Measurements from ENCODE around the gene COMTD1.

DNA sequence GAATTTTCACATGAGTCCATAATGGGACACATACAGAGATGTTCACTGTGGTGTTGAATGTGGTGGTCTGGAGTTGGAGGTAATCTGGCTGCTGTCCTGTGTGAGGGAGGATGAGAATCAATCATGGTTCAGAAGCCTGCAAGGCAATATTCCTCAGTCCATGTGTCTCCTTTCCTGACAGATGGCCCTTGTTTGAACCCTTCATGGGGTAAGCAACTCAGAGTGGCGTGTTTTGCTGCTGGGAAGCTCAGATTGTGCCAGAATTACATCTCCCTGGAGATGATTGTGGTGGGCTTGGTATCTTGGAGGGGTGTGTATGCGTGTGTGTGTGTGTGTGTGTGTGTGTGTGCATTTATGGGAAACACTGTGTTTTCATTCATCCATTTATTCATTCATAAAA lies 44.5 kb upstream of the COMTD1 start:
- no peak for TF ChIP-seq ZFP37 (tag by site-specific recombination; IDR thresholded peaks at IDR 0.05)
- TF ChIP-seq, protein P1, sequence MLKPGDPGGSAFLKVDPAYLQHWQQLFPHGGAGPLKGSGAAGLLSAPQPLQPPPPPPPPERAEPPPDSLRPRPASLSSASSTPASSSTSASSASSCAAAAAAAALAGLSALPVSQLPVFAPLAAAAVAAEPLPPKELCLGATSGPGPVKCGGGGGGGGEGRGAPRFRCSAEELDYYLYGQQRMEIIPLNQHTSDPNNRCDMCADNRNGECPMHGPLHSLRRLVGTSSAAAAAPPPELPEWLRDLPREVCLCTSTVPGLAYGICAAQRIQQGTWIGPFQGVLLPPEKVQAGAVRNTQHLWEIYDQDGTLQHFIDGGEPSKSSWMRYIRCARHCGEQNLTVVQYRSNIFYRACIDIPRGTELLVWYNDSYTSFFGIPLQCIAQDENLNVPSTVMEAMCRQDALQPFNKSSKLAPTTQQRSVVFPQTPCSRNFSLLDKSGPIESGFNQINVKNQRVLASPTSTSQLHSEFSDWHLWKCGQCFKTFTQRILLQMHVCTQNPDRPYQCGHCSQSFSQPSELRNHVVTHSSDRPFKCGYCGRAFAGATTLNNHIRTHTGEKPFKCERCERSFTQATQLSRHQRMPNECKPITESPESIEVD (tag by site-specific recombination; IDR thresholded peaks at IDR 0.05), result no peak
- no peak for TF ChIP-seq ZNF473 (tag by site-specific recombination; IDR thresholded peaks at IDR 0.05)
- TF ChIP-seq, protein P2, sequence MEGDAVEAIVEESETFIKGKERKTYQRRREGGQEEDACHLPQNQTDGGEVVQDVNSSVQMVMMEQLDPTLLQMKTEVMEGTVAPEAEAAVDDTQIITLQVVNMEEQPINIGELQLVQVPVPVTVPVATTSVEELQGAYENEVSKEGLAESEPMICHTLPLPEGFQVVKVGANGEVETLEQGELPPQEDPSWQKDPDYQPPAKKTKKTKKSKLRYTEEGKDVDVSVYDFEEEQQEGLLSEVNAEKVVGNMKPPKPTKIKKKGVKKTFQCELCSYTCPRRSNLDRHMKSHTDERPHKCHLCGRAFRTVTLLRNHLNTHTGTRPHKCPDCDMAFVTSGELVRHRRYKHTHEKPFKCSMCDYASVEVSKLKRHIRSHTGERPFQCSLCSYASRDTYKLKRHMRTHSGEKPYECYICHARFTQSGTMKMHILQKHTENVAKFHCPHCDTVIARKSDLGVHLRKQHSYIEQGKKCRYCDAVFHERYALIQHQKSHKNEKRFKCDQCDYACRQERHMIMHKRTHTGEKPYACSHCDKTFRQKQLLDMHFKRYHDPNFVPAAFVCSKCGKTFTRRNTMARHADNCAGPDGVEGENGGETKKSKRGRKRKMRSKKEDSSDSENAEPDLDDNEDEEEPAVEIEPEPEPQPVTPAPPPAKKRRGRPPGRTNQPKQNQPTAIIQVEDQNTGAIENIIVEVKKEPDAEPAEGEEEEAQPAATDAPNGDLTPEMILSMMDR (tag by site-specific recombination; IDR thresholded peaks at IDR 0.05), result no peak
- TF ChIP-seq, protein P3, sequence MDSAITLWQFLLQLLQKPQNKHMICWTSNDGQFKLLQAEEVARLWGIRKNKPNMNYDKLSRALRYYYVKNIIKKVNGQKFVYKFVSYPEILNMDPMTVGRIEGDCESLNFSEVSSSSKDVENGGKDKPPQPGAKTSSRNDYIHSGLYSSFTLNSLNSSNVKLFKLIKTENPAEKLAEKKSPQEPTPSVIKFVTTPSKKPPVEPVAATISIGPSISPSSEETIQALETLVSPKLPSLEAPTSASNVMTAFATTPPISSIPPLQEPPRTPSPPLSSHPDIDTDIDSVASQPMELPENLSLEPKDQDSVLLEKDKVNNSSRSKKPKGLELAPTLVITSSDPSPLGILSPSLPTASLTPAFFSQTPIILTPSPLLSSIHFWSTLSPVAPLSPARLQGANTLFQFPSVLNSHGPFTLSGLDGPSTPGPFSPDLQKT (IDR thresholded peaks at IDR 0.05; ENCODE audit: borderline replicate concordance, low read depth, low read length), result no peak
- TF ChIP-seq, protein P4, sequence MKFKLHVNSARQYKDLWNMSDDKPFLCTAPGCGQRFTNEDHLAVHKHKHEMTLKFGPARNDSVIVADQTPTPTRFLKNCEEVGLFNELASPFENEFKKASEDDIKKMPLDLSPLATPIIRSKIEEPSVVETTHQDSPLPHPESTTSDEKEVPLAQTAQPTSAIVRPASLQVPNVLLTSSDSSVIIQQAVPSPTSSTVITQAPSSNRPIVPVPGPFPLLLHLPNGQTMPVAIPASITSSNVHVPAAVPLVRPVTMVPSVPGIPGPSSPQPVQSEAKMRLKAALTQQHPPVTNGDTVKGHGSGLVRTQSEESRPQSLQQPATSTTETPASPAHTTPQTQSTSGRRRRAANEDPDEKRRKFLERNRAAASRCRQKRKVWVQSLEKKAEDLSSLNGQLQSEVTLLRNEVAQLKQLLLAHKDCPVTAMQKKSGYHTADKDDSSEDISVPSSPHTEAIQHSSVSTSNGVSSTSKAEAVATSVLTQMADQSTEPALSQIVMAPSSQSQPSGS (tag by site-specific recombination; IDR thresholded peaks at IDR 0.05; ENCODE audit: low read depth), result no peak
- TF ChIP-seq ZNF184 (tag by site-specific recombination; IDR thresholded peaks at IDR 0.05), result no peak
- TF ChIP-seq HOXA7 (CRISPR knock-in tag; IDR thresholded peaks at IDR 0.05; ENCODE audit: borderline replicate concordance), result no peak
- TF ChIP-seq, protein P5, sequence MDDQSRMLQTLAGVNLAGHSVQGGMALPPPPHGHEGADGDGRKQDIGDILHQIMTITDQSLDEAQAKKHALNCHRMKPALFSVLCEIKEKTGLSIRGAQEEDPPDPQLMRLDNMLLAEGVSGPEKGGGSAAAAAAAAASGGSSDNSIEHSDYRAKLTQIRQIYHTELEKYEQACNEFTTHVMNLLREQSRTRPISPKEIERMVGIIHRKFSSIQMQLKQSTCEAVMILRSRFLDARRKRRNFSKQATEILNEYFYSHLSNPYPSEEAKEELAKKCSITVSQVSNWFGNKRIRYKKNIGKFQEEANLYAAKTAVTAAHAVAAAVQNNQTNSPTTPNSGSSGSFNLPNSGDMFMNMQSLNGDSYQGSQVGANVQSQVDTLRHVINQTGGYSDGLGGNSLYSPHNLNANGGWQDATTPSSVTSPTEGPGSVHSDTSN (CRISPR knock-in tag; IDR thresholded peaks at IDR 0.05), result no peak
- no peak for TF ChIP-seq YY1 (tag by site-specific recombination; IDR thresholded peaks at IDR 0.05)
- TF ChIP-seq ZNF350 (tag by site-specific recombination; IDR thresholded peaks at IDR 0.05), result no peak
- TF ChIP-seq, protein P6, sequence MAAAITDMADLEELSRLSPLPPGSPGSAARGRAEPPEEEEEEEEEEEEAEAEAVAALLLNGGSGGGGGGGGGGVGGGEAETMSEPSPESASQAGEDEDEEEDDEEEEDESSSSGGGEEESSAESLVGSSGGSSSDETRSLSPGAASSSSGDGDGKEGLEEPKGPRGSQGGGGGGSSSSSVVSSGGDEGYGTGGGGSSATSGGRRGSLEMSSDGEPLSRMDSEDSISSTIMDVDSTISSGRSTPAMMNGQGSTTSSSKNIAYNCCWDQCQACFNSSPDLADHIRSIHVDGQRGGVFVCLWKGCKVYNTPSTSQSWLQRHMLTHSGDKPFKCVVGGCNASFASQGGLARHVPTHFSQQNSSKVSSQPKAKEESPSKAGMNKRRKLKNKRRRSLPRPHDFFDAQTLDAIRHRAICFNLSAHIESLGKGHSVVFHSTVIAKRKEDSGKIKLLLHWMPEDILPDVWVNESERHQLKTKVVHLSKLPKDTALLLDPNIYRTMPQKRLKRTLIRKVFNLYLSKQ (tag by site-specific recombination; IDR thresholded peaks at IDR 0.05; ENCODE audit: borderline replicate concordance), result no peak
- TF ChIP-seq ZNF76 (tag by site-specific recombination; IDR thresholded peaks at IDR 0.05; ENCODE audit: borderline replicate concordance, low read depth), result no peak
- no peak for TF ChIP-seq ZNF433 (tag by site-specific recombination; IDR thresholded peaks at IDR 0.05; ENCODE audit: low read depth)

All from HEK293 (cell line).